Ascending aorta (tissue), 2 donors: ENCODE measurements around the gene CCL22. TPM values are rescaled to one million over a fixed set of nuclear protein-coding genes. Genes with fewer than 3 reads are reported as not detected.

Experiments used
- DNase-seq, 2 donors: peaks; one replicate each; pipeline ENCODE4 v3.0.0-alpha.2; 2019; ENCODE audit warnings: low spot score in 2 of 2
- H3K27ac ChIP-seq, 2 donors: fragments of 200-600 bp; sonication (generic); one replicate each; pipeline ENCODE4 v1.5.1; 2016 to 2017; ENCODE audit warnings: mild to moderate bottlenecking in 1 of 2
- H3K27me3 ChIP-seq: fragments of 200-600 bp; sonication (generic); one replicate; pipeline ENCODE4 v1.5.1; 2017
- H3K36me3 ChIP-seq, 2 donors: fragments of 200-600 bp; sonication (generic); one replicate each; pipeline ENCODE4 v1.5.1; 2016
- H3K4me1 ChIP-seq, 2 donors: fragments of 200-600 bp; sonication (generic); one replicate each; pipeline ENCODE4 v1.5.1; 2016 to 2017; ENCODE audit warnings: mild to moderate bottlenecking in 1 of 2
- H3K4me3 ChIP-seq, 2 donors: fragments of 200-600 bp; sonication (generic); one replicate each; pipeline ENCODE4 v1.5.1; 2016 to 2017; ENCODE audit warnings: mild to moderate bottlenecking in 1 of 2
- H3K9me3 ChIP-seq, 2 donors: fragments of 200-600 bp; sonication (generic); one replicate each; pipeline ENCODE4 v1.5.1; 2016
- CTCF ChIP-seq, 3 experiments: fragments of 200-600 bp in 2 of 3; fragments of 450-650 bp in 1 of 3; sonication (generic) in 2 of 3; IDR thresholded peaks; one replicate each; pipeline ENCODE4 v1.5.1; 2016 to 2019; ENCODE audit warnings: antibody characterized with exemption in 3 of 3, mild to moderate bottlenecking in 1 of 3, moderate library complexity in 1 of 3
- intact Hi-C: fragments of 100-400 bp; cut with DNase I; formaldehyde crosslinking; loops from one replicate; pipeline ENCODE4 v1.15.1; 2023
- total RNA-seq: library from RNA; depleted of rRNA; stranded (reverse); fragments of >200 nt; gene quantifications from one replicate; pipeline ENCODE4 v1.1.0, GENCODE V29; 2016

CCL22 gene
- total RNA-seq, 1 donor from 2014 or later: not detected

GRCh38 chr16:57329718-57330327 lies 28.8 kb upstream of the CCL22 start:
- no peaks in the 10 kb centered on the region for H3K36me3 ChIP-seq
- no peaks in the 10 kb centered on the region for H3K4me1 ChIP-seq
- H3K9me3 ChIP-seq: peaks cover 0 to 6% of the 10 kb centered on the region in 2 donors
- no peak for TF ChIP-seq CTCF (IDR thresholded peaks at IDR 0.05)
- no peak for DNase-seq
- H3K4me3 ChIP-seq: no peak overlapping the region
- H3K27ac ChIP-seq: no peak overlapping the region
- no peaks in the 10 kb centered on the region for H3K27me3 ChIP-seq
- intact Hi-C loops: no loop called here

DNA sequence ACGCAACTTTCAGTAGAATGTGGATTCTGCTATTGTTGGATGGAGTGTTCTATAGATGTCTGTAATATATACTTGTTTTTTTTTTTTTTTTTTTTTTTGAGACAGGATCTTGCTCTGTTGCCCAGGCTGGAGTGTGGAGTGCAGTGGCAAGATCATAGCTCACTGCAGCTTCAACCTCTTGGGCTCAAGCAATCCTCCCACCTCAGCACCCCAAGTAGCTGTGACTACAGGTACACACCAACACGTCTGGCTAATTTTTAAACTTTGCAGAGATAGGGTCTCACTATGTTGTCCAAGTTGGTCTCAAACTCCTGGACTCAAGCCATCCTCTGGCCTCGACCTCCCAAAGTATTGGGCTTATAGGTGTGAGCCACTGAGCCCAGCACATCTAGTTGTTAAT lies 27.2 kb upstream of the CCL22 start:
- Histone ChIP-seq H3K27me3 (no peaks in the 10 kb centered on the region), H3K36me3 (no peaks in the 10 kb centered on the region), H3K9me3 (peaks cover 0 to 6% of the 10 kb centered on the region in 2 donors), H3K27ac (no peak overlapping the region), H3K4me1 (no peaks in the 10 kb centered on the region), H3K4me3 (no peak overlapping the region)
- no peak for TF ChIP-seq CTCF (IDR thresholded peaks at IDR 0.05)
- no peak for DNase-seq
- intact Hi-C loops: no loop called here

GRCh38 chr16:57333402-57333801 lies 25.2 kb upstream of the CCL22 start:
- Histone ChIP-seq H3K9me3 (peaks cover 0 to 6% of the 10 kb centered on the region in 2 donors), H3K36me3 (no peaks in the 10 kb centered on the region), H3K27ac (no peak overlapping the region), H3K27me3 (no peaks in the 10 kb centered on the region), H3K4me3 (no peak overlapping the region), H3K4me1 (no peaks in the 10 kb centered on the region)
- intact Hi-C loops: no loop called here
- DNase-seq: no peak
- TF ChIP-seq CTCF (IDR thresholded peaks at IDR 0.05): no peak

- H3K27me3 ChIP-seq: no peaks in the 10 kb centered on the region
- no peak overlapping the region for H3K4me3 ChIP-seq
- H3K9me3 ChIP-seq: peaks cover 0 to 6% of the 10 kb centered on the region in 2 donors
- no peaks in the 10 kb centered on the region for H3K36me3 ChIP-seq
- no peak for TF ChIP-seq CTCF (IDR thresholded peaks at IDR 0.05)
- H3K27ac ChIP-seq: no peak overlapping the region
- no peak for DNase-seq
- no peaks in the 10 kb centered on the region for H3K4me1 ChIP-seq
- intact Hi-C loops: no loop called here
Measured at GRCh38 chr16:57335366-57335765, 23.2 kb upstream of the CCL22 start.

GRCh38 chr16:57341062-57341440 lies 17.5 kb upstream of the CCL22 start:
- H3K9me3 ChIP-seq: no peaks in the 10 kb centered on the region
- intact Hi-C loops: no loop called here
- H3K27me3 ChIP-seq: no peaks in the 10 kb centered on the region
- no peak for TF ChIP-seq CTCF (IDR thresholded peaks at IDR 0.05)
- DNase-seq: no peak
- no peak overlapping the region for H3K4me3 ChIP-seq
- H3K36me3 ChIP-seq: no peaks in the 10 kb centered on the region
- no peaks in the 10 kb centered on the region for H3K4me1 ChIP-seq
- H3K27ac ChIP-seq: no peak overlapping the region
